ENCODE results near the gene CDKL2.

- TF ChIP-seq SUZ12 (IDR thresholded peaks at IDR 0.05; ENCODE audit: extremely low read depth, insufficient read depth, insufficient read length) (no peak), YY1 (IDR thresholded peaks at IDR 0.05; ENCODE audit: insufficient read depth, insufficient read length) (no peak), ZNF274 (IDR thresholded peaks at IDR 0.05; ENCODE audit: low read depth, low read length) (no peak)
These were observed 41.6 kb upstream of the CDKL2 start for GRCh38 chr4:75671802-75672421.

All from NT2/D1 (cell line).